ENCODE results near the gene ASB12. TPM values are rescaled to one million over a fixed set of nuclear protein-coding genes. Genes with fewer than 3 reads are reported as not detected.
"Not testable (repeated sequence)": the region's sequence is repeated elsewhere in the genome, so short reads cannot be mapped to it uniquely, and the experiment has no call there.

Gene ASB12, protein sequence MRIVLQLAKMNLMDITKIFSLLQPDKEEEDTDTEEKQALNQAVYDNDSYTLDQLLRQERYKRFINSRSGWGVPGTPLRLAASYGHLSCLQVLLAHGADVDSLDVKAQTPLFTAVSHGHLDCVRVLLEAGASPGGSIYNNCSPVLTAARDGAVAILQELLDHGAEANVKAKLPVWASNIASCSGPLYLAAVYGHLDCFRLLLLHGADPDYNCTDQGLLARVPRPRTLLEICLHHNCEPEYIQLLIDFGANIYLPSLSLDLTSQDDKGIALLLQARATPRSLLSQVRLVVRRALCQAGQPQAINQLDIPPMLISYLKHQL
- not detected for total RNA-seq

GRCh38 chrX:64230123-64230970, at the start of gene ASB12:
Gene ASB12, minus strand, starts transcription at chrX:64230607. Its CDS starts 4,957 bp downstream, at chrX:64225650.
- no peak for DNase-seq (ENCODE audit: low spot score in 2 of 2)
- Mint-ChIP-seq H3K9me3 (no peaks in the 10 kb centered on the region), H3K27ac (peak within 1 kb of the TSS in 1 of 2 donors; percentile 81), H3K36me3 (no peaks in the 10 kb centered on the region)
- no peak for ATAC-seq

DNA sequence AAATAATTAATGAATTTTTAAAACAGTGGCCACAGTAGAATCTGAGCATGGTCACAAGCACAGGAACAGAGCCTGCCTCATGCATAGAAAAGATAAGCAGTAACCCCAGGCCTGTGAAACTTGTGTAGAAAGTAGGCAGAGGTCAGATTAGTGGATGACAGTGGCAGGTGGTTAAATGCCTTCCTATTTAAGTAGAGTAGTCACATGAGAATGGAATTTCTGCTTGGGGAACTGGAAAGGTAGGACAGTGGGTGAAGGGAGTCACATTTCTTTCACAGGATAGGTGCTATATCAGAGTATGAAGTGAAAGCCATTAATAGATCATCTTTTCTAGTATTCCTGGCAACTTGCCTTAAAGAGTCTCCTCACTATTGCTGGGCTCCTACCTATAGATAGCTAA, 34.9 kb upstream of the ASB12 start:
- no peak for ATAC-seq
- no peak for DNase-seq (ENCODE audit: low spot score in 2 of 2)
- H3K36me3 Mint-ChIP-seq, result peaks cover 10 to 14% of the 10 kb centered on the region in 2 donors
- peaks cover 0 to 1% of the 10 kb centered on the region in 2 donors for H3K9me3 Mint-ChIP-seq
- H3K27ac Mint-ChIP-seq, result no peak overlapping the region

- ATAC-seq, result no peak
- H3K27ac Mint-ChIP-seq, result no peak overlapping the region
Observed at GRCh38 chrX:64229154-64229553, 1.3 kb downstream of the ASB12 start.

GRCh38 chrX:64218023-64218422, 12.4 kb downstream of the ASB12 start:
- ATAC-seq (no peak), DNase-seq (ENCODE audit: low spot score in 2 of 2) (no peak)
- H3K27ac Mint-ChIP-seq, result no peak overlapping the region
- H3K9me3 Mint-ChIP-seq, result no peaks in the 10 kb centered on the region
- no peaks in the 10 kb centered on the region for H3K36me3 Mint-ChIP-seq

More at GRCh38 chrX:64229154-64229553, 1.3 kb downstream of the ASB12 start:
- Mint-ChIP-seq H3K36me3 (no peaks in the 10 kb centered on the region), H3K9me3 (no peaks in the 10 kb centered on the region)
- no peak for DNase-seq (ENCODE audit: low spot score in 2 of 2)

DNA sequence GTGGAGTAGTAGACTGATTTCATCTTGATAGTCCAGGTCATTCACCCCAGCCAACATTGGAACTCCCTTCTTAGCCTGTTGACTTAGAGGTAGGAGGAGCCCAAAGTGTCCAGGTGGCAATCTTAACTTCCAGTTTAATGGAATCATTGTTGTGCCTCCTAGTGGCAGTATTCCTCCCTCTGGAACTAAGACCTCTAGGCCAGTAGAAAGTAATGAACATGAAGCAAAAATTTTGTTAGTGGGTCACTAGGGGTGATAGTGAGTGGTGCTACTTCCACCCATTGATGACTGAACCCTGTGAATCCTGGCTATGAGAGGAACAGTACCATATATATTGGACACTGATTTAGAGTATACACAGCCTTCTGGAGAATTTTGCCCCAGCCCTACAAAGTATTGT, 16.4 kb downstream of the ASB12 start:
- H3K9me3 Mint-ChIP-seq; ATAC-seq; H3K36me3 Mint-ChIP-seq; H3K27ac Mint-ChIP-seq; DNase-seq (ENCODE audit: low spot score in 2 of 2): not testable (repeated sequence)

DNA sequence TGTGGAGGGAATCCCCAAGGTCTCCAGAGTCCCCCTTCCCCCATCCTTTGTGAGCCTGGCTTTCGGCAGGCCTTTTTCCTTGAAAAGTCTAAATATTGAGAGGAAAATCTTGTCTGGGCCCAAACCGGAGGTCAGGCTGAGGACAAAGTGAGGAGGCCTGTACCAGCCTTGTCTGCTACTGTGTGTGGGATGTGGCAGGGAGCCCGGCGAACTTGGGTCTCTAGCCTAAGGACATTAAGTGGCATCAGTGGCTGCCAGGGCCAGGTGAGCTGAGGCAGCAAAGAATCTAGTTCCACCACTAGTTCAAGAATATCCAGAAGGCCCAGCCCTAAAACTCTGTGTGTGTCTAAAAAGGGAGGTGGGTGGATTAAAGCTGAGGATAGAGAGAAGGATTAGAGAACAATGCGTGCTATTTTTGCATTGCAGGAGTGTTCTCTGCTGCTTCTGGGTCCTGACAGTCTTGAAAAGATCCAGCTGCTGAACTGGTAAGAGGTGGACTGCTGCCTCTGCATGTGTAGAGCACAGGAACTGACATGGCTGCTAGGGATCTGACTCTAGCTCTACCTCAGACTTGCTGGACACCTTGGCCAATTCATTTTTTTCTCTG, 23.7 kb downstream of the ASB12 start:
- H3K27ac Mint-ChIP-seq, result peak overlapping the region; percentile 55 to 82
- ATAC-seq (no peak), DNase-seq (ENCODE audit: low spot score in 2 of 2) (no peak)
- no peaks in the 10 kb centered on the region for H3K9me3 Mint-ChIP-seq
- no peaks in the 10 kb centered on the region for H3K36me3 Mint-ChIP-seq

- ATAC-seq, result peak; percentile 91 to 94
- DNase-seq (ENCODE audit: low spot score in 2 of 2), result peak; percentile 79 to 89
- Mint-ChIP-seq H3K9me3 (no peaks in the 10 kb centered on the region), H3K27ac (peak overlapping the region in 1 of 2 donors; percentile 82), H3K36me3 (no peaks in the 10 kb centered on the region)
Observed at GRCh38 chrX:64205735-64206501, 24.5 kb downstream of the ASB12 start.

GRCh38 chrX:64205441-64205734, 25.0 kb downstream of the ASB12 start, which contains the start of gene AMER1:
Gene AMER1, minus strand, starts transcription at chrX:64205708. Its CDS starts 12,422 bp downstream, at chrX:64193286.
- peak in 1 of 2 donors; percentile 66 for ATAC-seq
- no peaks in the 10 kb centered on the region for H3K36me3 Mint-ChIP-seq
- DNase-seq (ENCODE audit: low spot score in 2 of 2), result no peak
- H3K9me3 Mint-ChIP-seq, result no peaks in the 10 kb centered on the region
- peak within 1 kb of the TSS; percentile 65 to 82 for H3K27ac Mint-ChIP-seq

DNA sequence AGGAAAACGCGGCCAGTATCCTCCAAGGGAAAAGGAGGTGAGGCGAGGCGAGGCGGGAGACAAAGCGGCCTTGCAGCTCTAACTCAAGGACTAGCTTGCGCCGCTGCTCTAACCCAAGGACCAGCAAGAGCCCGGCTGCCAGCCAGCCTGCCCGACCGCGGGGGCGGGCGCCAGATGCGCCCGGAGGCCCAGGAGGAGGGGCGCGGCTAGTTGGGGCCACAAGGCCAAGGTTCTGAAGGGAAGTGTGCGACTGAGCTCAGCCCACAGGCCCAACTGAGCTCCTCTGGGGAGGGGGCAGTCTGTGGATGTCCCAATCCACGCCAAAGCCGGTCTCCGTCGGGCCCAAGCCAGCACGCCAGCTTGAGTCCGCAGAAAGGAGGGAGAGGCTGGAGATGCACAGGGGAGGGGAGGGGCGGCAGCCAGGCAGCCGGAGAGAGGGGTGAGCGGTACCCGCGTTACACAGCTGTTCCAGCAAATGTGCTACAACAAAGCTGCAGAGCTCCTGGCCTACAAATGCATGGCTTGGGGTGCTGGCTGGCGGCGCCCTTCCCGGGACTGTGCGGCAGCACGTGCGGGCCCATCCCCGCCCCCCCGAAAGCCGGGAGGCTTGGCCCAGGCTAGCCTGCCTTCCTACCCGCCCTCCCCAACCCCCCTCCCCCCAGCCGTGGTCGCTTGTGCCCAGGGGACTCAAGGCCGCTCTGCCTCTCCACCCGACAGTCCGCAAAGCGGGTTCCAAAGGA, 25.5 kb downstream of the ASB12 start:
- peak; percentile 9 to 56 for DNase-seq (ENCODE audit: low spot score in 2 of 2)
- Mint-ChIP-seq H3K9me3 (no peaks in the 10 kb centered on the region), H3K27ac (peak overlapping the region in 1 of 2 donors; percentile 65), H3K36me3 (no peaks in the 10 kb centered on the region)
- peak; percentile 4 to 11 for ATAC-seq

GRCh38 chrX:64204252-64204651, 26.2 kb downstream of the ASB12 start:
- DNase-seq (ENCODE audit: low spot score in 2 of 2) (no peak), ATAC-seq (no peak)
- no peaks in the 10 kb centered on the region for H3K36me3 Mint-ChIP-seq
- H3K9me3 Mint-ChIP-seq, result no peaks in the 10 kb centered on the region
- peak overlapping the region in 1 of 2 donors; percentile 29 for H3K27ac Mint-ChIP-seq

- H3K9me3 Mint-ChIP-seq, result no peaks in the 10 kb centered on the region
- no peaks in the 10 kb centered on the region for H3K36me3 Mint-ChIP-seq
- H3K27ac Mint-ChIP-seq, result no peak overlapping the region
- ATAC-seq (no peak), DNase-seq (ENCODE audit: low spot score in 2 of 2) (no peak)
Observed at GRCh38 chrX:64202808-64203325, 27.5 kb downstream of the ASB12 start.

GRCh38 chrX:64198036-64198435, 32.4 kb downstream of the ASB12 start:
- Mint-ChIP-seq H3K9me3 (no peaks in the 10 kb centered on the region), H3K27ac (no peak overlapping the region), H3K36me3 (no peaks in the 10 kb centered on the region)

DNA sequence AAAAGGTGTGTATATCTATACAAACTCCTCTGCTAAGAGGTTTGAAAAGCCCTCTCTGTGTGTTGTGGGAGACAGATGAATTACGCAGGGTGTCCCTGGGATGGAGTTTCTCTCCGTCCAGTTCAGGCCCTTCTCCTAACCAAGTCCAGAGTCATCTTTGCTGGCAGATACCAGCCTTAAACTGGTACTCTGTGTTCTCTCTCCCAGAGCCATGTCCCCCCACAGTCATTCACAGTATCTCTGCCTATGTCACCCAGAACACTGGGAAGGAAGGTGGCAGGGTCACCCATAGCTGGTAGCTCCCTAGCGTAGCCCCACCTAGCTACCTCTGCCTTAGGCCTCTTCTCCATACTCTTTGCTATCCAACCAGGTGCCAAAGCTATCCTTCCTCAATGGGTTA, 33.8 kb downstream of the ASB12 start:
- Mint-ChIP-seq H3K27ac (no peak overlapping the region), H3K36me3 (peaks cover 0 to 7% of the 10 kb centered on the region in 2 donors), H3K9me3 (no peaks in the 10 kb centered on the region)
- ATAC-seq (no peak), DNase-seq (ENCODE audit: low spot score in 2 of 2) (no peak)

More at GRCh38 chrX:64198036-64198435, 32.4 kb downstream of the ASB12 start:
- peak in 1 of 2 donors; percentile 13 for ATAC-seq
- no peak for DNase-seq (ENCODE audit: low spot score in 2 of 2)

GRCh38 chrX:64195862-64196261, 34.5 kb downstream of the ASB12 start:
- no peaks in the 10 kb centered on the region for H3K9me3 Mint-ChIP-seq

GRCh38 chrX:64192673-64193072, 37.7 kb downstream of the ASB12 start:
- H3K9me3 Mint-ChIP-seq, result no peaks in the 10 kb centered on the region
- ATAC-seq (no peak), DNase-seq (ENCODE audit: low spot score in 2 of 2) (no peak)
- no peak overlapping the region for H3K27ac Mint-ChIP-seq
- peaks cover 0 to 17% of the 10 kb centered on the region in 2 donors for H3K36me3 Mint-ChIP-seq

More at GRCh38 chrX:64195862-64196261, 34.5 kb downstream of the ASB12 start:
- H3K27ac Mint-ChIP-seq, result no peak overlapping the region
- DNase-seq (ENCODE audit: low spot score in 2 of 2) (no peak), ATAC-seq (no peak)
- H3K36me3 Mint-ChIP-seq, result peaks cover 0 to 14% of the 10 kb centered on the region in 2 donors
